SHP77 treated with DMSO at 0.1 percent for 48 hours (cell line): ENCODE data around the gene ZNF622.
A peak's percentile ranks its signal among the peaks of the same experiment; 100 is the strongest.

Experiments
- DNase-seq: peaks from one replicate; lab custom pipeline; 2025; lab: John Stamatoyannopoulos, UW

Gene ZNF622

GRCh38 chr5:16465544-16466432, at the start of gene ZNF622:
Gene ZNF622 (minus strand): TSS chr5:16465800. CDS start chr5:16465665, 135 bp downstream.
- DNase-seq = peak; percentile 96

DNA sequence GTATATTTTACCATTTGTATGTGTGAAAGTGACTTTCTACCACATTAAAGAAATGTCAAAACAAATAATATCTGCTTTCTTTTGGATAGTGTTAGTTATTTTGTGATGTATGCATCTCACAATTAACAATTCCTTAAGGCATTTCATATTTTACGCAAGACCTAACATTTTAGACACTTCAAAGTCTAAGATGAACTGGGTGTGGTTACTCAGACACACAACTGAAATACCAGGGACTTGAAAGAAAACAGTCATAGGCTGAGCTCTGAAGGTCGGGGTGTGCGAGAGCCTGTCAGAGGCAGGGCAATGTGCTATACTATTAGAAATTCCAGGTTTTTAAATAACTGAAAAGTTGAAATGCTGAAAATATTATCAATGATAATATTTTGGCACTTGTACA, 44.5 kb upstream of the ZNF622 start:
- DNase-seq = no peak

DNA sequence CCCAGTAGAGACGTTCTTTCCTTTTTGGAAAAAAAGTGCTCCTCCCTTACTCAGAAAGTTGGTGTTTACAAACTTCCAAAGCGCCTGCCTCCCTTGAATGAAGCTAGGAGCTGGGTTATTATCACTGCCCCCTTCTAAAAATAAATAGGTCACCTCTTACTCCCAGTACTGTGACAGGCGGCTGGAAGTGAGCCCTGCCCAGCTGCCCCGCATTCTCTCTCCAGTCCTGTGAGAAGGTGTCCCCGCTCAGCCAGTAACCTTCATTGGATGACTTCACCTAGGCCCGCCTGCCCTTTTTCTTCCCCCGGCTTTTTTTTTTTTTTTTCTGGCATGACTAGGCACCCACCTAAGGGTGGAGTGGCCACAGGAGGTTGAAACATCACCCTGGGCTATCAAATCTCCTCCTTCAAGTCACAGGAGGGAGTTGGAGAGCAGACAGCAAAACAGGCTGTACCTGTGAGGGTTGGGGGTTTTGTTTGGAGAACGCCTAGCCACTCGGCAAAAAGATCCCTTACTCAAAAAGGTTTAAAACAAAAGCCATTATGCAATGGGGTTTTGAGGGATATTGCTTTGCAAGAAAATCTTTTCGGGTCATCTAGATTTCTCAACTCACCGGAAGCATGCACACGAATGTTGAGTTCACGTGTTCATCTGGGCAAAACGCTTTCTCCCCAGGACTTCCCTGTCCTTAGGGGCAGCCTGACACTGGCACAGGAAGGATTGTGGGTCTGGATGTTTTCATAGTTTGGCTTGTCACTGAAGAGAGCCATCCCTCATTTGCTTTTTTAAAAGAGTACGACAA, 43.3 kb upstream of the ZNF622 start:
- peak; percentile 74 for DNase-seq

GRCh38 chr5:16507716-16508115, 42.1 kb upstream of the ZNF622 start:
- no peak for DNase-seq

GRCh38 chr5:16505904-16506303, 40.3 kb upstream of the ZNF622 start:
- DNase-seq = no peak

DNA sequence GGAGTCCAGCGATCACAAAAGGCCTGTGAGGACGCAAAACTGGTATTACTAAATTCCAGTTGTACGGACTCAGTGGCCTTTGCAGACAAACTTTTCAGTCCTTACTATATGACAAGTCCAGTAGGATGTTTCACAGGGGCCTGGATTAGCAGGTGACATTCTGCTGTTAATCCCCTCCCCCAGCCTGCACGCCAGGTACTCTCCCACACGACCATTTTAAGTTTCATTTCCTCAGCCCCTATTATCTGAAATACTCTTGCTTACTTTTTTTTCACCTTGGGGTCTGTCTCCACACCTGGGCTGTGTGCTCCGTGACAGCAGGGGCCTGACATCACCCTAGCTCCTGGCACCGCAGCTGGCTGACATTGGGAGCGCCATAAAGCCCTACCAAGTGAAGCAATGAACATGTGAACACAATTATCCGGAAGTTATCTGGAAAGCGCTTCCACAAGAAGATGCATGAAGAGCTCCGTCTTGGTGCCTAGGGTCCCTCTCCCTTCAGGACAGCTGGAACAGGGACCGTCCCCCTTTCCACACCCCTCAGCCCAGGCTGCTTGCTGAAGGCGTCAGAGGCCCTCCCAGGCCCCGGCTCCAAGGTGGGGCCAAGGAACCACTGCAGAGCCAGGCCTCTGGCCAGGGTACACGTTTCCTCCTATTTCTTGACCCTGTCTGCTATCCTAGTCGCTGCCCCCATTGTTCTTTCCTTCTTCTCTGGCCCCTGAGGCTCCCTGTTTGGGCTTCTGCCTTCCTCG, 39.7 kb upstream of the ZNF622 start:
- no peak for DNase-seq

GRCh38 chr5:16504571-16504970, 39.0 kb upstream of the ZNF622 start:
- no peak for DNase-seq

DNA sequence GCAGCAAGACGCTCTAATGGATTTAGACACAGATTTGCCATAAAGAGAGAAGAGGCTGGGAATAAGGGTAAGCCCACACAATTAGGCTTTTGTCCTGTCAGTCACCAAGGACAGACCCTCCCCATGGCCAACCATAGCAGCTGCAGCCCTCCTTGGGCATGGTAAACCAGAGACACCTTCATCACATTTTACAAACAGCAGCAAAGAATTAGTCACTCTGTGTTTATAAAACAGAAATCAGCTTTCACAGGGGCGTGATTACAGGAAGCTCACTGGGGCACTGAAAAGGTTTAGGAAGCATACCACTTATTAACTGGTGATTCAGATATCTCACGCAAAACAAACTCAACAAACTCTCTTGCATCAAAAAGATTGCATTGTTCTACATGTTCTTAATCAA, 37.3 kb upstream of the ZNF622 start:
- no peak for DNase-seq

- DNase-seq = no peak
Observed at GRCh38 chr5:16500024-16500423, 34.4 kb upstream of the ZNF622 start.

GRCh38 chr5:16497546-16497945, 31.9 kb upstream of the ZNF622 start:
- no peak for DNase-seq

DNA sequence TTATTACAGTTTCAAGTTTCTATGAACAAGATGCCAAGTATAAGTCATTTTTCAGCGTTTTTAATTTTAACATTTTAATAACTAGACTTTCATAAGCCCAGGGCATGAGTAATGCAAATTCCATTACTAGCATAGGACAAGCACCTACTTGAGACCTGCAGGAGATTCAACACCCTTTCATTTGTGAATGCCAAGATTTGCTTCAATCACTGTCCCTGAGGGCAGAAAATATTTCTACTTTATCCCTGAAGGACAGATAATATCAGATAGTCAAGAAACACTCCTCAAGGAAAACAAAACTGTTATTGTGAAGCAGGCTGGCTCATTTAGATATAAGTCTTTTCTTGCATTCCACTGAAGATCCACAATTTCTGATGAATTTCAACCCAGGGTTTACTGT, 27.7 kb upstream of the ZNF622 start:
- DNase-seq = no peak

- no peak for DNase-seq
Observed at GRCh38 chr5:16492398-16493140, 27.0 kb upstream of the ZNF622 start.

GRCh38 chr5:16490911-16491310, 25.3 kb upstream of the ZNF622 start:
- no peak for DNase-seq

GRCh38 chr5:16489322-16489791, 23.8 kb upstream of the ZNF622 start:
- DNase-seq = peak; percentile 47

GRCh38 chr5:16487456-16487855, 21.9 kb upstream of the ZNF622 start:
- DNase-seq = no peak

DNA sequence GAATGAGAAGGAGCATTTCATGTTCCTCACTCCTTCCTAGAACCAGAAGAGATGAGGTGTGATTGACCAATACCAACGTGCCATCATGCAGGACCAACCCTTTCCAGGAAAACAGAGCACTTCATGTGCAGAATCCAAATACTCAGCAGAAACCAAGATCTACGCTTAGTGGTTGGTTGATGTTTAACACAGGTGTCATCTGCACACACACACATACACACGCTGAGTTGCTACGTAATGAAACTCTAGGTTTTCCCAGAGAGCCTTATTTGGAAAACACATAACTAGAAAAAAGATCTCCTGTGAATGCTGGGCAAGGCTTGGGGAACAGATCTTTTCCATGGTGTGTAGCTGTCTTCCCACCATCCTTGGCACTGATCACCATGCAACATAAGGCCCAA, 21.1 kb upstream of the ZNF622 start:
- no peak for DNase-seq

DNA sequence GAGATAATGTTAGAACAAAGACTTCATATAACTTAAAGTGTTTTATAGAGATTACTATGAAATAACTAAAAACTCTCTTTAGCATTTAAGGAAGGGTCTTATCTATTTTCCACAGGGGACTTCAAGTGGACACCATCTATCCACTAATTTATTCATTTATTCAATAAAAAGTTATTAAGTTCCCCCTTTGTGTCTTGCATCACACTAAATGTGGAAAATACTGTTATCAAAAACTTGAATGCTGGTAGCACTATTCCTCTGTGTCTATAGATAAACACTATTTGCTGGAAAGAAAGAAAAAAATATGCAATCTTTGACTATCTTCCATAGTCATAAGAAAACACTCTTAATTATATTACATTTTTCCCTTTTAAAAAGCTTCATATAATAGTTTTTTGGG, 20.1 kb upstream of the ZNF622 start:
- DNase-seq = no peak

DNA sequence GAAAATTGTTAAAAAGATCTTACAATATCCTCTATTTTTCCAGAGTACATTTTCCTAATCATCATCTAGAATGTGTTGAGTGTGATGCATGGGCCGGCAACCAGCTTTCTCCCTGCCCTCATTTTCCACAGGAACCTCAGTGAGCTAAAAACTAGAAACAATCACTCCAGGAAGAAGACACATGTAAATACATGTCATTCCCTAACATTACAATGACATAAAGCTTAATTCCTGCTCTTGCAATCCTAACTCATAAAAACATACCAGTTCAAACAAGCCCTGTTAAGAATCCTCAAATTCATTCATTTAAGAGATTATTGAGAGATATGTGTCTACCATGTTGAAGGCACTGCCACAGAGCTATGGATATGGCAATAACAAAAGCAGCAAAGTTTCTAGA, 18.5 kb upstream of the ZNF622 start:
- DNase-seq = no peak

- peak; percentile 45 for DNase-seq
Observed at GRCh38 chr5:16483361-16483760, 17.8 kb upstream of the ZNF622 start.

DNA sequence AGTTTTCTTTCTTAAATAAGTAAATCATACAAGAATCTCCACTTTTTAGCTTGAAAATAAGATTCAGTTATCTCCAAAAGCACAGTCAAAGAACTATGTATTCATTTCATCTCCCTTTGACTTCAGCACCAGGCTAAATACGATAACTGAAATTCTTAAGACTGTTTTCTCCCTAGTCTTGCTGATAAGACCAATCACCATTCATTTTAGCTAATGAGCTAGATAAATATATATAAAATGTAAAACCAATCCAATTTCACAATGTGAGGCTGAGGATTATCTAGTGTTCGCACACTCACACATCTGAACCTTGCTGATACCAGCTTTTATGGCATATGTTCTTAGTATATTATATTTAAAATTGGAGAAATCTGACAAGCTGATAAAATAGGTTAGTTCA, 17.3 kb upstream of the ZNF622 start:
- DNase-seq = no peak

DNA sequence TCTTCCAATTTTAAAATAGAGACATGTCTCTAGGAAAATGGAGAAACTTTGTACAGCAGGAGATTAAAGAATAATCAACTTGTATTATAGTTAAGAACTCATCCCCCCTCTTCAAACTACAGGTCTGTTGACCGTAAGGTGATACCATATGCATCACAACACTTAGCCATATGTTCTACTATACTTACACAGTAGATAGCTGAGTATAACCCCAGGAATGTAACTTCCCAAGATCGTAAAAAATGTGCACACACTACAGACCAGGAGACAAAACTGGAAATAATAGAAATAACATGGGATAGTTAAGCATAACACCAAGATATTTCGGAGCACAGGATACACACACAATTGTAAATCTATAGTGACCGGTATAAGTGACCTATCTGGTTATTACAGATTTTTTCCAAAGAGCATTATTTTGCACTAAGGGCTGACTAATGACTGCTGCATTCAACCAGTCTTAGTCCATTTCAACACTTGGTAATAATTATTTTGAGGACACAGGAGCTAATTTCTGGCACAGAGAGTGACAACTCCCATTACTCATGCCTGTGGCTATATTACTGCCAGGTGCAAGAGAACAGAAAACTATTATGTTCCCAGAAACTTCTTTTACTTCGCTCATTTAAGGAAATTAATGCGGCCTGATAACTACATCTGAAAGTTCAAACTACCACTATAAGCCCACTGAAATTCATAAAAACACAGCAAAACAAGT, 15.4 kb upstream of the ZNF622 start:
- DNase-seq = no peak
